RWPE2 (cell line): ENCODE data around the gene NPHS1.
A peak's percentile ranks its signal among the peaks of the same experiment; 100 is the strongest.
"Not testable (repeated sequence)": the region's sequence is repeated elsewhere in the genome, so short reads cannot be mapped to it uniquely, and the experiment has no call there.

Experiments
- ATAC-seq: fragments of 200-7000 bp; cut with Tn5 transposase; 3 replicates; pipeline ENCODE4 v1.9.1; 2021; ENCODE audit warnings: low read depth
- DNase-seq: peaks from one replicate; pipeline ENCODE4 v3.0.0-alpha.2; 2020; ENCODE audit warnings: low spot score
- H3K27ac ChIP-seq: fragments of 450-650 bp; 2 replicates; pipeline ENCODE4 v1.5.1; 2017; ENCODE audit warnings: mild to moderate bottlenecking; ENCODE audit not compliant: poor library complexity, severe bottlenecking
- H3K27me3 ChIP-seq: fragments of 250-450 bp; sonication (Bioruptor Pico); 2 replicates; pipeline ENCODE4 v1.5.1; 2021; ENCODE audit warnings: mild to moderate bottlenecking, moderate library complexity; ENCODE audit not compliant: insufficient read depth, poor library complexity, severe bottlenecking
- H3K36me3 ChIP-seq: fragments of 250-450 bp; sonication (Bioruptor Pico); 2 replicates; pipeline ENCODE4 v1.5.1; 2020; ENCODE audit warnings: low read depth, mild to moderate bottlenecking, moderate library complexity
- H3K4me1 ChIP-seq: fragments of 250-450 bp; sonication (Bioruptor Pico); 2 replicates; pipeline ENCODE4 v1.5.1; 2021; ENCODE audit warnings: mild to moderate bottlenecking, moderate library complexity; ENCODE audit not compliant: insufficient read depth, poor library complexity, severe bottlenecking
- H3K4me3 ChIP-seq: fragments of 250-450 bp; sonication (Bioruptor Pico); 2 replicates; pipeline ENCODE4 v1.5.1; 2021; ENCODE audit warnings: mild to moderate bottlenecking, moderate library complexity; ENCODE audit not compliant: severe bottlenecking
- H3K9me3 ChIP-seq: fragments of 250-450 bp; sonication (Bioruptor Pico); 2 replicates; pipeline ENCODE4 v1.5.1; 2021; ENCODE audit warnings: mild to moderate bottlenecking, moderate library complexity; ENCODE audit not compliant: severe bottlenecking
- CTCF ChIP-seq: fragments of 450-650 bp; IDR thresholded peaks from one replicate; pipeline ENCODE4 v1.5.1; 2017; ENCODE audit warnings: mild to moderate bottlenecking, moderate library complexity; ENCODE audit not compliant: poor library complexity, severe bottlenecking

The NPHS1 gene

GRCh38 chr19:35897706-35898451, 45.6 kb upstream of the NPHS1 start:
- Histone ChIP-seq H3K9me3 (no peaks in the 10 kb centered on the region), H3K4me1 (peaks cover 6% of the 10 kb centered on the region), H3K27ac (peak overlapping the region; percentile 69), H3K36me3 (peaks cover 54% of the 10 kb centered on the region), H3K27me3 (no peaks in the 10 kb centered on the region), H3K4me3 (peak overlapping the region; percentile 73)
- TF ChIP-seq CTCF, result no peak
- DNase-seq (no peak), ATAC-seq (no peak)

- Histone ChIP-seq H3K9me3 (no peaks in the 10 kb centered on the region), H3K36me3 (peaks cover 66% of the 10 kb centered on the region), H3K27me3 (no peaks in the 10 kb centered on the region), H3K4me3 (no peak overlapping the region), H3K27ac (no peak overlapping the region), H3K4me1 (peaks cover 2% of the 10 kb centered on the region)
- no peak for DNase-seq
- no peak for ATAC-seq
- TF ChIP-seq CTCF, result no peak
Observed at GRCh38 chr19:35896643-35897040, 44.3 kb upstream of the NPHS1 start.

GRCh38 chr19:35895911-35896642, 43.8 kb upstream of the NPHS1 start:
- no peak overlapping the region for H3K27ac ChIP-seq
- no peaks in the 10 kb centered on the region for H3K9me3 ChIP-seq
- no peaks in the 10 kb centered on the region for H3K4me1 ChIP-seq
- no peak for TF ChIP-seq CTCF
- no peak overlapping the region for H3K4me3 ChIP-seq
- no peaks in the 10 kb centered on the region for H3K27me3 ChIP-seq
- H3K36me3 ChIP-seq, result peaks cover 71% of the 10 kb centered on the region
- no peak for DNase-seq
- no peak for ATAC-seq

GRCh38 chr19:35894342-35894741, 42.0 kb upstream of the NPHS1 start:
- Histone ChIP-seq H3K27ac (no peak overlapping the region), H3K9me3 (no peaks in the 10 kb centered on the region), H3K4me1 (no peaks in the 10 kb centered on the region), H3K27me3 (no peaks in the 10 kb centered on the region), H3K36me3 (peaks cover 85% of the 10 kb centered on the region), H3K4me3 (no peak overlapping the region)
- DNase-seq (no peak), ATAC-seq (no peak)
- TF ChIP-seq CTCF, result no peak

GRCh38 chr19:35891819-35892218, 39.5 kb upstream of the NPHS1 start:
- not testable (repeated sequence) for H3K4me3 ChIP-seq, H3K9me3 ChIP-seq, H3K4me1 ChIP-seq, H3K27ac ChIP-seq, H3K27me3 ChIP-seq, DNase-seq, ATAC-seq
- H3K36me3 ChIP-seq, result peaks cover 85% of the 10 kb centered on the region
